K562 (cell line): ENCODE results near the gene TUBB2A. TPM values are rescaled to one million over a fixed set of nuclear protein-coding genes. Genes with fewer than 3 reads are reported as not detected.
A peak's percentile ranks its signal among the peaks of the same experiment; 100 is the strongest.

Experiments
- BDP1 ChIP-seq: IDR thresholded peaks from 3 replicates; pipeline ENCODE4 v1.6.1; 2011; ENCODE audit not compliant: insufficient read length, insufficient read depth
- BRD9 ChIP-seq: fragments of 450-650 bp; IDR thresholded peaks from 2 replicates; pipeline ENCODE4 v1.6.1; 2018; ENCODE audit warnings: low read depth; ENCODE audit not compliant: partially characterized antibody
- CGGBP1 ChIP-seq: fragments of 250-450 bp; sonication (Bioruptor Pico); IDR thresholded peaks from 2 replicates; pipeline ENCODE4 v1.9.0; 2021; ENCODE audit warnings: mild to moderate bottlenecking
- ETV6 ChIP-seq, 3 experiments: fragments of 150-350 bp in 1 of 3; sonication (generic) in 1 of 3; formaldehyde crosslinking in 1 of 3; IDR thresholded peaks; 2 replicates each; pipeline versions ENCODE4 v1.6.1 to v1.8.0; 2014 to 2022; ENCODE audit warnings: borderline replicate concordance in 2 of 3, low read depth in 2 of 3, antibody characterized with exemption in 1 of 3, low read length in 1 of 3, mild to moderate bottlenecking in 1 of 3, missing genetic modification reagents in 1 of 3
- FOXJ3 ChIP-seq: sonication (generic); formaldehyde crosslinking; IDR thresholded peaks from 2 replicates; pipeline ENCODE4 v1.4.0; 2020; ENCODE audit warnings: mild to moderate bottlenecking, missing genetic modification reagents
- HDAC2 ChIP-seq: fragments of 450-650 bp; IDR thresholded peaks from 2 replicates; pipeline ENCODE4 v1.6.1; 2016; ENCODE audit warnings: mild to moderate bottlenecking
- HDAC6 ChIP-seq: IDR thresholded peaks from 2 replicates; pipeline ENCODE4 v1.6.1; 2012; ENCODE audit warnings: low read depth, mild to moderate bottlenecking, control low read depth, inconsistent platforms, low read length, moderate library complexity
- MAFK ChIP-seq: IDR thresholded peaks from 2 replicates; pipeline ENCODE4 v1.6.1; 2011; ENCODE audit warnings: low read length, improper control_type of control experiment
- MCM5 ChIP-seq: fragments of 450-650 bp; IDR thresholded peaks from 2 replicates; pipeline ENCODE4 v1.6.1; 2016; ENCODE audit warnings: low read depth
- NFRKB ChIP-seq: fragments of 450-650 bp; IDR thresholded peaks from 2 replicates; pipeline ENCODE4 v1.6.1; 2016; ENCODE audit warnings: low read depth
- NR2C2 ChIP-seq, 2 experiments: fragments of 200-800 bp in 1 of 2; sonication (Bioruptor generic) in 1 of 2; sonication (generic) in 1 of 2; formaldehyde crosslinking in 1 of 2; IDR thresholded peaks; 2 replicates each; pipeline versions ENCODE4 v1.6.1 to v1.8.0; 2016 to 2022; ENCODE audit warnings: mild to moderate bottlenecking in 1 of 2, missing compliant biosample characterization in 1 of 2, missing genetic modification characterization in 1 of 2, missing genetic modification reagents in 1 of 2
- PCBP2 ChIP-seq: fragments of 200-400 bp; formaldehyde crosslinking; IDR thresholded peaks from 2 replicates; pipeline ENCODE4 v1.6.1; 2018; ENCODE audit warnings: low read length, low read depth, mild to moderate bottlenecking, moderate library complexity; ENCODE audit not compliant: poor library complexity, severe bottlenecking
- RUNX1 ChIP-seq: sonication (generic); IDR thresholded peaks from 2 replicates; pipeline ENCODE4 v1.6.1; 2016; ENCODE audit warnings: antibody characterized with exemption, low read depth
- SIN3B ChIP-seq: fragments of 450-650 bp; IDR thresholded peaks from 2 replicates; pipeline ENCODE4 v1.6.1; 2017; ENCODE audit warnings: low read depth, mild to moderate bottlenecking, moderate library complexity
- STAG1 ChIP-seq: sonication (generic); formaldehyde crosslinking; IDR thresholded peaks from 2 replicates; pipeline ENCODE4 v1.5.0; 2020; ENCODE audit warnings: missing genetic modification reagents, borderline replicate concordance
- TRIM28 ChIP-seq: fragments of 450-650 bp; IDR thresholded peaks from 2 replicates; pipeline ENCODE4 v1.6.1; 2017
- WHSC1 ChIP-seq: IDR thresholded peaks from one replicate; pipeline ENCODE4 v1.6.1; 2012; ENCODE audit warnings: low read length, control low read depth, inconsistent platforms
- XRCC5 ChIP-seq: fragments of 200-400 bp; formaldehyde crosslinking; IDR thresholded peaks from 2 replicates; pipeline ENCODE4 v1.6.1; 2017; ENCODE audit warnings: low read depth, mild to moderate bottlenecking, low read length
- ZBTB1 ChIP-seq: sonication (generic); formaldehyde crosslinking; IDR thresholded peaks from 2 replicates; pipeline ENCODE4 v1.8.1; 2023; ENCODE audit warnings: missing genetic modification reagents, low read depth, mild to moderate bottlenecking, borderline replicate concordance
- ZBTB12 ChIP-seq: fragments of 250-450 bp; sonication (Bioruptor Pico); IDR thresholded peaks from 2 replicates; pipeline ENCODE4 v1.4.0; 2020
- ZKSCAN1 ChIP-seq: fragments of 150-350 bp; IDR thresholded peaks from 2 replicates; pipeline ENCODE4 v1.6.1; 2016; ENCODE audit warnings: low read depth, low read length
- ZNF316 ChIP-seq: fragments of 450-650 bp; IDR thresholded peaks from 2 replicates; pipeline ENCODE4 v1.6.1; 2016
- polyA plus RNA-seq, 8 experiments: library from polyadenylated mRNA; depleted of rRNA in 4 of 8; stranded (reverse) in 5 of 8; unstranded in 3 of 8; fragments of >200 nt; fragmentation: Nextera tagmentation in 2 of 8; fragmentation: Illumina TruSeq in 1 of 8; extraction: Ambion mirVana in 2 of 8; extraction: Trizol in 1 of 8; gene quantifications; 2 replicates each; pipeline versions ENCODE4 v1.2.1 to v1.2.3, GENCODE V29; 2011 to 2014; ENCODE audit warnings: inconsistent platforms in 1 of 8, missing spikeins in 1 of 8
- total RNA-seq, 7 experiments: library from RNA; depleted of rRNA in 6 of 7; stranded (reverse); fragments of >200 nt in 6 of 7; fragmentation: Illumina TruSeq in 2 of 7; extraction: Trizol in 2 of 7; gene quantifications; 2 replicates each; pipeline versions ENCODE4 v1.2.1 to v1.2.3, GENCODE V29; 2011 to 2021; ENCODE audit warnings: low replicate concordance in 1 of 7
- TF ChIP-seq, protein P1 (sequence below): sonication (generic); formaldehyde crosslinking; IDR thresholded peaks from 2 replicates; pipeline ENCODE4 v1.8.1; 2022; ENCODE audit warnings: missing genetic modification reagents
- TF ChIP-seq, protein P2 (sequence below), 2 experiments: IDR thresholded peaks; 2 replicates each; pipeline ENCODE4 v1.6.1; 2011; ENCODE audit warnings: borderline replicate concordance in 1 of 2, control low read depth in 1 of 2, low read depth in 1 of 2, low read length in 1 of 2, mild to moderate bottlenecking in 1 of 2, mixed read lengths in 1 of 2, moderate library complexity in 1 of 2; ENCODE audit not compliant: insufficient read depth in 1 of 2, insufficient read length in 1 of 2, poor library complexity in 1 of 2, severe bottlenecking in 1 of 2; ENCODE audit errors: extremely low read depth in 1 of 2
- TF ChIP-seq, protein P3 (sequence below): fragments of 200-800 bp; sonication (Bioruptor generic); IDR thresholded peaks from 2 replicates; pipeline ENCODE4 v1.6.1; 2017; ENCODE audit warnings: missing genetic modification characterization, missing compliant biosample characterization

TUBB2A gene
- total and polyA plus RNA-seq, 9 of the 15 experiments (the other 6 are each of a cell fraction or from before 2014, with no cell fraction given) = 3.6 to 92.1 (median 45.6) TPM

DNA sequence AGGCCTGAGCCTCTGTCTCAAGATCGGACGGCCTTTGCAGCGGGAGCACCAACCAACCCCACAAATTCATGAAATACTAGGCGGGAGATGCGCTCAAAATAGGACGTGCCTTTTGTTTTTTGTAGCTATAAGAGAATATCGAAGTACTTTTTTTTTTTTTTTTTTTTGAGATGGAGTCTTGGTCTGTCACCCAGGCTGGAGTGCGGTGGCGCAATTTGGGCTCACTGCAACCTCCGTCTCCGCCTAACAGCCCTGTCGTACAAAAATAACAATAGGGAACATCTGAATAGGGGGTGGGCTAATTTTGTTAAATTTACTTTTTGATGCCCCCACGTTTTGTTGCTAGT, 5.9 kb upstream of the TUBB2A start (continued):
- no peak for TF ChIP-seq ZKSCAN1
- TF ChIP-seq MAFK = no peak
- TF ChIP-seq, protein P1, sequence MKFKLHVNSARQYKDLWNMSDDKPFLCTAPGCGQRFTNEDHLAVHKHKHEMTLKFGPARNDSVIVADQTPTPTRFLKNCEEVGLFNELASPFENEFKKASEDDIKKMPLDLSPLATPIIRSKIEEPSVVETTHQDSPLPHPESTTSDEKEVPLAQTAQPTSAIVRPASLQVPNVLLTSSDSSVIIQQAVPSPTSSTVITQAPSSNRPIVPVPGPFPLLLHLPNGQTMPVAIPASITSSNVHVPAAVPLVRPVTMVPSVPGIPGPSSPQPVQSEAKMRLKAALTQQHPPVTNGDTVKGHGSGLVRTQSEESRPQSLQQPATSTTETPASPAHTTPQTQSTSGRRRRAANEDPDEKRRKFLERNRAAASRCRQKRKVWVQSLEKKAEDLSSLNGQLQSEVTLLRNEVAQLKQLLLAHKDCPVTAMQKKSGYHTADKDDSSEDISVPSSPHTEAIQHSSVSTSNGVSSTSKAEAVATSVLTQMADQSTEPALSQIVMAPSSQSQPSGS (CRISPR knock-in tag) = no peak
- TF ChIP-seq WHSC1 = no peak
- TF ChIP-seq SIN3B = no peak
- TF ChIP-seq TRIM28 = no peak
- TF ChIP-seq, protein P2, sequence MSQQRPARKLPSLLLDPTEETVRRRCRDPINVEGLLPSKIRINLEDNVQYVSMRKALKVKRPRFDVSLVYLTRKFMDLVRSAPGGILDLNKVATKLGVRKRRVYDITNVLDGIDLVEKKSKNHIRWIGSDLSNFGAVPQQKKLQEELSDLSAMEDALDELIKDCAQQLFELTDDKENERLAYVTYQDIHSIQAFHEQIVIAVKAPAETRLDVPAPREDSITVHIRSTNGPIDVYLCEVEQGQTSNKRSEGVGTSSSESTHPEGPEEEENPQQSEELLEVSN (IDR thresholded peaks at IDR 0.05; ENCODE audit: borderline replicate concordance in 1 of 2, extremely low read depth in 1 of 2, insufficient read depth in 1 of 2, insufficient read length in 1 of 2, low read depth in 1 of 2, low read length in 1 of 2, poor library complexity in 1 of 2, severe bottlenecking in 1 of 2) = no peak
- no peak for TF ChIP-seq ZBTB12 (CRISPR knock-in tag)
- TF ChIP-seq ZBTB1 (CRISPR knock-in tag) = no peak
- TF ChIP-seq CGGBP1 (CRISPR knock-in tag) = no peak
- no peak for TF ChIP-seq PCBP2
- no peak for TF ChIP-seq NR2C2 (CRISPR knock-in tag; IDR thresholded peaks at IDR 0.05)
- no peak; the same call in 1 of the 2 replicates for TF ChIP-seq NR2C2 (tag; IDR thresholded peaks at IDR 0.05)
- peak; percentile 69 for TF ChIP-seq BRD9
- TF ChIP-seq NFRKB = peak; percentile 51
- TF ChIP-seq, protein P3, sequence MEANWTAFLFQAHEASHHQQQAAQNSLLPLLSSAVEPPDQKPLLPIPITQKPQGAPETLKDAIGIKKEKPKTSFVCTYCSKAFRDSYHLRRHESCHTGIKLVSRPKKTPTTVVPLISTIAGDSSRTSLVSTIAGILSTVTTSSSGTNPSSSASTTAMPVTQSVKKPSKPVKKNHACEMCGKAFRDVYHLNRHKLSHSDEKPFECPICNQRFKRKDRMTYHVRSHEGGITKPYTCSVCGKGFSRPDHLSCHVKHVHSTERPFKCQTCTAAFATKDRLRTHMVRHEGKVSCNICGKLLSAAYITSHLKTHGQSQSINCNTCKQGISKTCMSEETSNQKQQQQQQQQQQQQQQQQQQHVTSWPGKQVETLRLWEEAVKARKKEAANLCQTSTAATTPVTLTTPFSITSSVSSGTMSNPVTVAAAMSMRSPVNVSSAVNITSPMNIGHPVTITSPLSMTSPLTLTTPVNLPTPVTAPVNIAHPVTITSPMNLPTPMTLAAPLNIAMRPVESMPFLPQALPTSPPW (CRISPR knock-in tag) = peak; percentile 52
- TF ChIP-seq HDAC2 = no peak
- no peak for TF ChIP-seq BDP1
- no peak for TF ChIP-seq HDAC6
- no peak for TF ChIP-seq ETV6 (IDR thresholded peaks at IDR 0.05; ENCODE audit: borderline replicate concordance in 1 of 2, low read depth in 2 of 2, low read length in 1 of 2)
- TF ChIP-seq ETV6 (CRISPR knock-in tag; IDR thresholded peaks at IDR 0.05; ENCODE audit: borderline replicate concordance) = no peak
- TF ChIP-seq XRCC5 = 0 out of 2 replicates have a peak, but pooled peaks have one; percentile 22
- no peak for TF ChIP-seq FOXJ3 (CRISPR knock-in tag)
- no peak for TF ChIP-seq ZNF316
- TF ChIP-seq MCM5 = no peak
- TF ChIP-seq STAG1 (CRISPR knock-in tag) = no peak
- TF ChIP-seq RUNX1 = no peak
